AG04449 (cell line): Measurements from ENCODE around the gene ANKRD9.
A peak's percentile ranks its signal among the peaks of the same experiment; 100 is the strongest.

Experiments
- CTCF ChIA-PET: fragments of 350-600 bp; formaldehyde crosslinking; extraction: SDS; loops from one replicate; lab custom pipeline; 2021; ENCODE audit warnings: antibody characterized with exemption; lab: Yijun Ruan, JAX
- POLR2A ChIA-PET: fragments of 400-600, 350-600 bp; formaldehyde crosslinking; extraction: SDS; loops from one replicate; lab custom pipeline; 2020; ENCODE audit warnings: antibody characterized with exemption, inconsistent platforms; lab: Yijun Ruan, JAX
- DNase-seq: peaks from one replicate; pipeline ENCODE4 v3.0.0-alpha.2; 2010; ENCODE audit warnings: low read depth, low spot score
- H3K4me3 ChIP-seq: 2 replicates; pipeline ENCODE4 v1.5.1; 2011; ENCODE audit warnings: low read depth, mild to moderate bottlenecking, control low read depth, low read length
- TF ChIP-seq, protein P1 (sequence below): IDR thresholded peaks from one replicate; pipeline ENCODE4 v1.5.1; 2011; ENCODE audit warnings: mild to moderate bottlenecking, moderate library complexity, low read length, control low read depth, inconsistent platforms; ENCODE audit not compliant: insufficient read depth; ENCODE audit errors: missing control alignments

The ANKRD9 gene

DNA sequence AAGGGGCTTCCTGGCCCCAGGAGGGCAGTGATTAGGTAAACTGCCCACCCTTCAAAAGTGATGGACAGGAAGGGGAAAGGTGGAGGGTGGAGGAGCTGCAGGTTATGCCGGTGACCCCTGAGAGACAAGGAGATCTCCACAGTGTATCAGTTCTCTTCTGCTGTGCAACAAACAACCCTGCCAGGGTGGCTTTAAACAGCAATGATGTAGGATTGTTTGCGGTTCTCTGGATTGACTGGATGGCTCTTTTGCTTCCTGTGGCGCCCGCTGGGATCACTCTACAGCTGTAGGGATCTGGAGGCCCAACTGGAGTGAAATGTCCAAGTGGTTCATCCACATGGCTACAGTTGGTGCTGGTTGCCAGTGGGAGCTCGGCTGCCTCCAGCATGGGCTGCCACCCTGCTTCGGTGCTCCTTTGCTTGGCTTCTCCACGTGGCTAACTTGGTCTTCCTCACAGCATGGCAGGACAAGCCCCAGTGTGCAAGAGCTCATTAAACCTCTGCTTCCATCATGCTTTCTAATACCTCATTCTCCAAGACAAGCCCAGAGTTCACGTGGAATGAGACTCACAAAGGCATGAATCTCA is 8.6 kb upstream of the ANKRD9 start:
- TF ChIP-seq, protein P1, sequence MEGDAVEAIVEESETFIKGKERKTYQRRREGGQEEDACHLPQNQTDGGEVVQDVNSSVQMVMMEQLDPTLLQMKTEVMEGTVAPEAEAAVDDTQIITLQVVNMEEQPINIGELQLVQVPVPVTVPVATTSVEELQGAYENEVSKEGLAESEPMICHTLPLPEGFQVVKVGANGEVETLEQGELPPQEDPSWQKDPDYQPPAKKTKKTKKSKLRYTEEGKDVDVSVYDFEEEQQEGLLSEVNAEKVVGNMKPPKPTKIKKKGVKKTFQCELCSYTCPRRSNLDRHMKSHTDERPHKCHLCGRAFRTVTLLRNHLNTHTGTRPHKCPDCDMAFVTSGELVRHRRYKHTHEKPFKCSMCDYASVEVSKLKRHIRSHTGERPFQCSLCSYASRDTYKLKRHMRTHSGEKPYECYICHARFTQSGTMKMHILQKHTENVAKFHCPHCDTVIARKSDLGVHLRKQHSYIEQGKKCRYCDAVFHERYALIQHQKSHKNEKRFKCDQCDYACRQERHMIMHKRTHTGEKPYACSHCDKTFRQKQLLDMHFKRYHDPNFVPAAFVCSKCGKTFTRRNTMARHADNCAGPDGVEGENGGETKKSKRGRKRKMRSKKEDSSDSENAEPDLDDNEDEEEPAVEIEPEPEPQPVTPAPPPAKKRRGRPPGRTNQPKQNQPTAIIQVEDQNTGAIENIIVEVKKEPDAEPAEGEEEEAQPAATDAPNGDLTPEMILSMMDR = no peak
- ChIA-PET CTCF (interaction anchor here (0.5 to 3.9 kb wide), 16 partner anchors 8 to 556 kb away, joined by 3 to 60 read pairs (median 4); partner anchors contain the start of gene ANKRD9), POLR2A (no interaction called here)
- no peak for DNase-seq
- H3K4me3 ChIP-seq = no peak overlapping the region; the same call in 1 of the 2 replicates

- H3K4me3 ChIP-seq = peak overlapping the region; percentile 63
- ChIA-PET CTCF (interaction anchor here (0.5 to 3.9 kb wide), 13 partner anchors 11 to 556 kb away, joined by 3 to 60 read pairs (median 4); no protein-coding TSS in a partner anchor), POLR2A (no interaction called here)
- TF ChIP-seq, protein P1 = no peak
- DNase-seq = no peak
Observed at GRCh38 chr14:102517392-102518062, 8.0 kb upstream of the ANKRD9 start.

GRCh38 chr14:102516531-102517391 is 7.2 kb upstream of the ANKRD9 start:
- DNase-seq = no peak
- CTCF ChIA-PET = interaction anchor here (0.6 to 3.9 kb wide), 24 partner anchors 8 to 258 kb away, joined by 3 to 77 read pairs (median 4); no protein-coding TSS in a partner anchor
- POLR2A ChIA-PET = interaction anchor here (0.7 kb wide), 1 partner anchor 617 kb away, joined by 4 read pairs; no protein-coding TSS in a partner anchor
- TF ChIP-seq, protein P1 = peak; percentile 60
- H3K4me3 ChIP-seq = peak overlapping the region; percentile 63

GRCh38 chr14:102514987-102515733 is 5.6 kb upstream of the ANKRD9 start:
- H3K4me3 ChIP-seq = no peak overlapping the region
- TF ChIP-seq, protein P1 = no peak
- ChIA-PET CTCF (interaction anchor here (0.7 to 3.6 kb wide), 7 partner anchors 9 to 129 kb away, joined by 3 to 77 read pairs (median 3); no protein-coding TSS in a partner anchor), POLR2A (no interaction called here)
- DNase-seq = no peak

DNA sequence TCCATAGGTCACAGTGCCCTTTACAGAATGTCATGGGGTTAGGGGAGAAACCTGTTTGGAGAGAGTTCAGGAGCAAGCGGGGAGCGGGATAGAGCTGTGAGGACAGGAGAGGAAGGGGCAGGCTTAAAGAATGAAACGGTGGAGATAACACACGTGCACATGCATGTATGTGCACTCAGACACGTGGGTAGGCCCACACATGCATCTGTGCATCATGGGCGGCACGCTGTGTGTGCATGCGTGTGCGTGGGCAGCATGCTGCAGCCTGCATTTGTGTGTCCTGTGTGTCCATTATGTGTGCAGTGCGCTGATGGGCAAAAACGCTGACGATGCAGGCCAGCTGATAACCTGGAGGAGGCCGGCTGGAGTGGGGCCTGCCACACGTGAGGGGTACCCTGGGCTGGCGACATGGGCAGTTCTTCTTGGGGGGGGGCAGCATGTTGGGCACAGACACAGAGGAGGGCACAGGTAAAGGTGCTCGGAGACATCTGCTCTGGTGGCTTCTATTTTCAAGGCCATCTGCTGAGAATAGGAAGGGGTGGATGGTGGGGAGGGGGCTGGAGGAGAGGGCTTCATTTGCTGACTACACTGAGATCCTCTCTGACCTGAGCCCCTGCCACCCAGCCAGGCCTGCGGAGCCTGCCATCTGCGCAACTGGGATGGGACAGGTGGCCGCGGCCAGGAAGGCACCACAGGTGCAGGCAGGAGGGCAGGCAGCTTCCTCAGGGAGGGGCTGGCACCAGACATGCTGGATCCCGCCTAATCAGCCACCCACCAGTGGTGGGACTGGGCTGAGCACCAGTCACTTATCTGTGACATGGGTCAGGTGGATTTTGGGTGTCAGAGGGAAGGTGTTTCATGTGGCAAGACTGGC is 4.6 kb upstream of the ANKRD9 start:
- TF ChIP-seq, protein P1 = no peak
- CTCF ChIA-PET = interaction anchor here (1.3 to 3.6 kb wide), 3 partner anchors 10 to 78 kb away, joined by 3 to 77 read pairs (median 21); no protein-coding TSS in a partner anchor
- no peak for DNase-seq
- POLR2A ChIA-PET = no interaction called here
- no peak overlapping the region for H3K4me3 ChIP-seq
